ENCODE data around the gene TTC16.

Gene TTC16, protein sequence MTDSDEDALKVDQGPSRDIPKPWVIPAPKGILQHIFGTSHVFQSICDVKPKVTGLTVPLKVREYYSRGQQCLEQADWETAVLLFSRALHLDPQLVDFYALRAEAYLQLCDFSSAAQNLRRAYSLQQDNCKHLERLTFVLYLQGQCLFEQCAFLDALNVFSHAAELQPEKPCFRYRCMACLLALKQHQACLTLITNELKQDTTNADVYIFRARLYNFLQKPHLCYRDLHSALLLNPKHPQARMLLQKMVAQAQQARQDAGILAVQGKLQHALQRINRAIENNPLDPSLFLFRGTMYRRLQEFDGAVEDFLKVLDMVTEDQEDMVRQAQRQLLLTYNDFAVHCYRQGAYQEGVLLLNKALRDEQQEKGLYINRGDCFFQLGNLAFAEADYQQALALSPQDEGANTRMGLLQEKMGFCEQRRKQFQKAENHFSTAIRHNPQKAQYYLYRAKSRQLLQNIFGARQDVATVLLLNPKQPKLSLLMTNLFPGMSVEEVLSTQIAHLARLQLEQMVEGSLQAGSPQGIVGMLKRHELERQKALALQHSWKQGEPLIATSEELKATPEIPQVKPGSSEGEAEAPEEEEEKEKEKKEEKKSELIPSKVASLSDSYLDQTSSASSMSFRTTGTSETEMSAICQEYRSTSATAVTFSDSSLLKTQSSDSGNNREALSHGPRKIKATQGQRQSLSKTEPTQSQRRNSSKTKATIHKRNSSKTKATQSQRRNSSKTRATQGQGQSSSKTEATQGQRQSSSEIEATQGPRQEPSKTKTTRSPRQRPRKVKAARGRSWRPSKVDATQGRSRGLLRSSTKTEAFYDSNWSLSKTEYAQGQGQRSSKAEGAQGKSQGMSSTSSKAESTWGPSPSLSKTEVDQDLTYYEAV

DNA sequence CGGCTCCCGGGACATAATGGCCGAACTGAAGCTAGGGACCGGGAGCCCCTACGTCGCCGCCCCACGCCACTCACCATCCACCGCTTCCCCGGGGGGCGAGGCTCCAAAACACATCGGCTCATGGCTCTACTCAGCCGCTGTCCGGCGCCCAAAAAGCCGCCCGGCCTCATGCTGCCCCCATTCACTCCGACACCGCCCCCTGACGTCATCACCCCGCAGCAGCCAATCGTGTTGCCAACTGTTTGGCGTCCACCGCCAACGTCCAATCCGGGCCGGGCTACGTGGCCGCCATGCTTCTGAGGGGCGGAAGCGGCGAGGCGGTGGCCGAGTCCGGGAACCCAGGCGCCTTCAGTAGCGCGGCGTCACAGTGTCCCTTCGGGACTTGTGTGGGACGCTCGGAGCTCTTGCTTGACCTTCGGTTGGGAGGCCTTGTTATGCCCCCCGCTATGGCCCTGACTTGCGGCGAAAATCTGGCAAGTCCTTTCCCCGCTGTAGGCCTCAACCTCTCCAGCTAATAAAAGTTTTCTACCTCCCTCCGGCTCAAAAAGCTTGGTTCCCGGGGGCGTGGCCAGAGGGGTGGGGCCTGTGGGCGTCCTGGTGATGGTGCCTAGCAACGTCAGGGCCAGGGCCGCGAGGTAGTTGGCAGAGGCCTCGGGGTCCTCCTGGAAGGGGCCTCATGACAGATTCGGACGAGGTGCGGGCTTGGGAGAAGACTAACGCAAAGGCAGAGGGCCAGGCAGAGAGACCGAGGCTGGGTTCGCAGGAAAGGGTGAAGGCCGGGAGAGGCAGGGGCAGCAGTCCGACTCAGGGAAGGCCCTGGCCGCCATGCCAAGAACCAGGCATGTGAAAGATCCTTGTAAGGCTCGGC is at the start of gene TTC16, which contains the start of gene PTRH1:
TTC16 (plus strand) TSS at position 610 of the 868 bp plus-strand sequence; CDS start at position 677, 67 bp downstream.
PTRH1 (minus strand) TSS at position 194 of the 868 bp plus-strand sequence; CDS start at position 170, 24 bp downstream.
- peak; percentile 95 for ATAC-seq
- DNase-seq, result peak; percentile 99

DNA sequence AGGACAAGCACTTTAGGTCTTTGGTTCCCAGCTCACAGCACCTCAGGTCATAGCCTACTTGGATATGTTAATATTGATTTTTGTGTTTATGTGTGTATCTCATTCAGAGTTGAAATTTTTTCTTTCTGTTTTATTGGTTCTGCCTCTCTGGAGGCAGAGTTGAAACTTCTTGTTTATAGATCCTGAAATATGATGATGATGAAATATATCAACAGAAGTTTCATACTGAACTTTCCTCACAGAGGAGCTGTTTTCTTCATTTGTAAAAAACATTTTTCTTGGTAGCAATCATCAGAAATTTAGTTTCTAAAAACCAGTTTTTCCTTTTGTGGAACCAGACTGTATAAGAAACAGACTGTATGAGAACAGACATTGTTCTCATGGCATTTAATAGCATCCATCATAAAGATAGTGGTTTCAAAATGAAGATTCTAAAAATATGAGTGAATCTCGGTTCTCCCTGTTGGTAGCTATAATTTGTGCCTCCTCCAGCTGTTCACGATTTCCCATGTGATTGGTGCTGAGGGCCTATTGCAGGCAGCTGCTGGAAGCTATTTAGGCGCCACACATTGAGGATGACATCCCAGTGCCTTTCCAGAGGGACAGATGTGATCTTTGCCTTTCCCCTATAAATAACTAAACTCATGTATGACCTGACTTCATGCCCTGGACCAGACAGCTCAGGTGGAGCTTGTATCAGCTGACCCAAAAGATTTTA is 48.6 kb upstream of the TTC16 start:
- DNase-seq, result no peak

GRCh38 chr9:127667906-127668305 is 48.0 kb upstream of the TTC16 start:
- DNase-seq (no peak), ATAC-seq (no peak)

More for the DNA sequence above, 48.6 kb upstream of the TTC16 start:
- no peak for ATAC-seq

GRCh38 chr9:127673234-127673633 is 42.6 kb upstream of the TTC16 start:
- DNase-seq (no peak), ATAC-seq (no peak)

DNA sequence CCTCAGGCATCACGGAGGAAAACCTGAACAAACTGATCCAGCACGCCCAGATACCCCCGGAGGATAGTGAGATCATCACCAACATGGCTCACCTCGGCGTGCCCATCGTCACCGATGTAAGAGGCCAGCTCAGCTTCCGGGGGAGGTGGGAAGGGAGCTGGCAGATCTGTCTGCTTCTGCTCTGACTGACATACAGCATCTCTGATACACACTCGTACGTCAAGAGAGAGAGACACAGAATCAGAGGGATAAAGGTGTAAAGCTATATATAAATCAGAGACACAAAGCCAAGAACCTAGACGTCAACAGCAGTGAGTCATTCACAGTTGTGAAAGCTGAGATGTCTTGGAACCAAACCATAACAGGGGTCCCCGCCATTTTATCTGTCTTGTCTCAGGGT is 39.2 kb upstream of the TTC16 start:
- ATAC-seq, result no peak

DNA sequence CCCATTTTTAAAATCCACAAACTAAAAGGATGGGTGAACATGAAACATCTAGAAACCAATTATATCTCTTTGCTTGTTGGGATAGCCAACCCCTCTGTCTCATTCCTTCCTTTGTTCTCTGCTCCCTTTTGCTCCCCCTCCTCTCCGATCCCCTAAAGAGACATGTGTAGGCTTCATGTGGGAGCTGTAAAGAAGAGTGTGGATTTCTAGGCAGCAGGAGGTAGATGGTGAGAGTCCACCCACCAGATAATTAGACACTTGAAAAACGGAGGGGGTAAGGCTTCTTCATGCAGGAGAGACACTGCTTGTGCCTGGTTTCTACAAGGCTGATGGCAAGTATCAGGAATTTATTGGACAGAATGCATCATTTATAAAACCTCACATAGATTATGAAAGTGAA is 36.4 kb upstream of the TTC16 start:
- ATAC-seq, result no peak
- DNase-seq, result no peak

More for the DNA sequence above, 39.2 kb upstream of the TTC16 start:
- no peak for DNase-seq

DNA sequence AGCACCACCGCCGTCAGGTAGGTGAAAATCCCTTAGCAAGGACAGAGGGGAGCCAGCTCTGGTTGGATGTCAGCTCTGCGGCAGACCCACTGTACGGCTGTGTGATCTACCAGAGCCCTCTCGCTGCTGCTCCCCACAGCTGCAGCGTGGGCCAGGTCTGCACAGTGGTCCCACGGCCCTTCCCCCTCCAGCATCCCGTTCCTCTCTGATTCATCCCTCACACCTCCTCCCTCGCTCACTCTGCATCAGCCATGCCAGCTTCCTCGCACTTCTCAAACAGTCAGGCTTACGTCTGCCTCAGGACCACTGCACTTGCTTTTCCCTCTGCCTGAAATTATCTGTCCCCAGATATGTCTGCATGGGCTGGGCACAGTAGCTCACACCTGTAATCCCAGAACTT is 35.7 kb upstream of the TTC16 start:
- ATAC-seq (no peak), DNase-seq (no peak)

DNA sequence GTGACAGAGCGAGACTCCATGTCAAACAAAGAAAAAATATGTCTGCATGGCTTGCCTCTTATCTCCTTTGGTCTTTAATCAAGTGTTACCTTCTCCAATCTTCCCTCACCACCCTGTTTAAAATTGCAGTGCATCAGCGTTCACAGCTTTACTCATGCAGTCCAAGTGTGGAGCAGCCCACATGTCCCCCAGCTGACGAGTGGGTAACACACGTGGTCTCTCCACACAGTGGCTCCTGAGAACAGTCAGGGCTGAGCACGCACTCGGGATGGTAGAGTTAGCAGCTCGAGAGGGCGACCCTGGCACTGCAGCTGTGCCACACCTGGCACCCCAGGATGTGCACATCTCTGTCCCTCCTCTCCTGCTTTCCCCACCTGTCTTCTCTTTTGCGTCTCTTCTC is 35.0 kb upstream of the TTC16 start:
- DNase-seq, result no peak
- no peak for ATAC-seq

DNA sequence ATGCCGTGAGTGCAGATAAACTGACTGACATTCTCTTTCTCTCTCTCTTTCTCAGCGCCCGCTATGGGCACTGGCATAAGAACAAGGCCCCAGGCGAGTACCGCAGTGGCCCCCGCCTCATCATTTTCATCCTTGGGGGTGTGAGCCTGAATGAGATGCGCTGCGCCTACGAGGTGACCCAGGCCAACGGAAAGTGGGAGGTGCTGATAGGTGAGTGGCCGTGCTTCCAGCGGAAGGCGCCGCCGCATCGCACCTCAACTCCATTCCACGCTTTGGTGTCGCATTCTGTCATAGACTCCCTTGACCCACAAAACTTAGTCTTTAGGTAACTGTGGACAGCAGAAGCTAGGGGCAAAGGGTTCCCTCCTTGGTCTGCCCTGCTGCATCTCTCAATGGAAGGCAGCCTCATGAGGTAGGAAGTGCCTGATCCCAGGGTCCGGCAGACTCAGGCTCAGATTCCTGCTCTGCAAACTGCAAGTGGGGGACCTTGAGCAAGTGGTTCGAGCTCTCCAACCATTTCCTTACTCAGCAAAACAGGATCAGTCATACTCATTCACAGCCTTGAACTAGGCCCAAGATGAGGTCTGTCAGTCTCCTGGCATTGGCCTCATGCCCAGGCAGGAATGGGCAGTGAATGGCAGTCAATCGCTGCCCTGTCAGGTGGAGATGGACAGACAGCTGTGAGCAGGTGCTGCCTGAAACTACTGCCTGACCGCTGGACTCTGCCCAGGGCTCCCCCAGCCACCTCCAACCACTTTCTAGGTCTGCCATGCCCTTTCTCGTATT is 33.3 kb upstream of the TTC16 start:
- DNase-seq (no peak), ATAC-seq (no peak)

DNA sequence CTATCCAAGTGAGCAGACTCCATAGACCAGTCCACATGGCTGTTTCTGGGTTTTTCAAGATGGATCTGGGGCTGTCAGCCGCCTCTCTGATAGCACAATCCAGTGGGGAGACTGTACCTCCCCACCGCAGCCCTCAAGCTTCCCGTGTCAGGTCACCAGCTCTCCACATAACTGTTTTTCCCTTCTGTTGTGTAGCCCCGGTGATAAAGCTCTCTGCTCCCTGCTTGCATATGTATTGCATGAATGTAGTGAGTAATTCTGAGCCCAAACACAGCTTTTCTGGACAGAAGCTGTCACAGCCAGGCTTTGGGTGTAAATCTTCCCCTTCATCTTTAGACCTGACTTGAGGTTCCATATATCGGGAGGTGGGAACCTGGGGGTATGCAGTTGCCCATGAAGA is 32.2 kb upstream of the TTC16 start:
- ATAC-seq, result no peak
- no peak for DNase-seq

GRCh38 chr9:127684576-127684975 is 31.3 kb upstream of the TTC16 start:
- DNase-seq (no peak), ATAC-seq (no peak)

DNA sequence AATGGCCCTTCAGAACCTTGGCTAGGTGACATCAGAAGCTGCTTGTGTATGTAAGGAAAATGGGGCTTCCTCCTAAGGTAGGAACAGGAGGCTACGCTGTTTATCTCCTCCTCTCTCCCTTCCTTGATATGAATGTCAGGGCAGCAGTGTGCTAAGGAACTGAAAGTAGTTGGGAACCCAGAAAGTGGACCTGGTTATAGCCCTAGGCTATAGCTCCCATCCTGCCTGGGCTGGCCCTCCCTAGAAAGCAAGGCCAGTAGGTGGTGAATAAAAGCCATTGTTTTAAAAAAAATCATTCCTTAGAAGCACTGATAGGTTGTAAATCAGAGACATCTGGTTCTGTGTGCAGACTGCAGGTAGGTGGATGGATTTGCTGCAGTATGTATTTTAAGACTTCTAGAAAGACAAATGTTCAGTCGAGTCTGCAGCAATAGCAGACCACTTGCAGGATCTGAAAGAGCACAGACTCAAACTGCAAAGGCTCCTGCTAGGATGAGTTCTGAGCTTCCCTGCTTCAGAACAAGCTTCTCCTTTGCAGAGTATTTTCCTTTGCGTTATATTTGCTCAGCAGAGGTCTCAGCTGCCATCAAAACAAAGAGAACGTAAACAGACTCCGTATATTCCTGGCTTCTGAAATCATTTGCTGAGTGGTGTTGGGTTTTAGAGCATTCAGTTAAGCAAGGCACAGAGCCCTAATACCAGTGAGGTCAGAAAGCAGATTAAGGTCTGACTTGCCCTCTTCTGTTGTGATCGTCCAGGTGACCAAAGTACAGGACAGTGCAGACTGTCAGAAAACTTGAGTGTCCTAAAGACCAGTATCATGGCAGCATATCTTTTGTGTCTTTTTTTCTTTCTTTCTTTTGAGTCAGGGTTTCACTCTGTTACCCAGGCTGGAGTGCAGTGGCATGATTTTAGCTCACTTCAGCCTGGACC is 29.2 kb upstream of the TTC16 start:
- DNase-seq (no peak), ATAC-seq (no peak)

DNA sequence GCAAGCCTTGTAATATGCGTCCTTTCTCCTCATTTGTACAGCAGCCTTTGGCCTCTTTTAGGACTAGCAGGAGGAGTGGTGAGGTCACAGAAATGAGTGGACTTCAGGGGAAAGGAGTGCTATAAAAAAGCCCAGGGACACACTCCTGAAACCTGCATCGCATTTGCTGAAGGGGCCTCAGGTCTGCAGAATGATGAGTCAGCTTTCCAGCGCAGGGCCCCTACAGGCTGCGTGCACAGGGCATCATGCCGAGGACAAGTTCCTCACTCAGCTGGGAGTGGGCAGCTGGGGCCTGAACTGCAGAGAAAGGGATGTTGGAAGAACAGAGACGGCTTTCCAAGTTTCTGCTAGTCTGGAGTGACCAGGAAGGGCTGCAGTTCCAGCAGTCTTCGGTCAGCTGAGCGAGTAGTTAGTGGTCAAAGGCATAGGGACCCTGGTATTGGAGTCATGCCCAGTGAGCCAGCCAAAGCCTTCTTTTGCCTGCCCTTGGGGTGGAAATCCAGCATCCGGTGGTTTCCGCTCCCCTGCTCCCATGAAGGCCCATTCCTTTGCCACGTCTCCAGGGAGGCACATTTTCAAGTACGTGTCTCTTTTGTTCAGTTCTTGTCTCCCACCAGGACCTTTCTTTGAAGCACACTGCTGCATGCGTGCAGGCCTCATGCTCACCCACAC is 26.4 kb upstream of the TTC16 start:
- ATAC-seq (no peak), DNase-seq (no peak)

DNA sequence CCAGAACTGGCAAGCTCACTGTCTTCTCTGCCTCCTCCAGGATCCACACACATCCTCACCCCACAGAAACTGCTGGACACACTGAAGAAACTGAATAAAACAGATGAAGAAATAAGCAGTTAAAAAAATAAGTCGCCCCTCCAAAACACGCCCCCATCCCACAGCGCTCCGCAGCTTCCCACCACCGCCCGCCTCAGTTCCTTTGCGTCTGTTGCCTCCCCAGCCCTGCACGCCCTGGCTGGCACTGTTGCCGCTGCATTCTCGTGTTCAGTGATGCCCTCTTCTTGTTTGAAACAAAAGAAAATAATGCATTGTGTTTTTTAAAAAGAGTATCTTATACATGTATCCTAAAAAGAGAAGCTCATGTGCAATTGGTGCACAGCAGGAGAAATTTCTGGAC is 25.1 kb upstream of the TTC16 start:
- ATAC-seq (no peak), DNase-seq (no peak)

GRCh38 chr9:127692071-127692470 is 23.8 kb upstream of the TTC16 start:
- DNase-seq (no peak), ATAC-seq (no peak)

DNA sequence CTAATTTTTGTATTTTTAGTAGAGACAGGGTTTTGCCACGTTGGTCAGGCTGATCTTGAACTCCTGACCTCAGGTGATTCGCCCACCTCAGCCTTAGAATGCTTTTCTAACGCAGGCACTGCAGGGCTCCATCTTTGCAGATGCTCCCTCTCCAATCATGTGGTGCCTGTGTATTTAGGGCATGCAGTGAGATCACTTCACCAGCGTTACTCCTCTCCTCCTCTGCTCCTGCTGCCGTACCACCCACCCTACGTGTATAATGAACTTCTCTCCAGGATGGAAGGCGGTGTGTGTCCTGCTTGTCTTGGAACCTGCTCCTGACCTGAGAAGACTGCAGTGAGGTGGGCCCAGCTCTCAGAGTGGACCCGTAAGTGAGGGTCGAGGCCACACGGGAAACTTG is 22.7 kb upstream of the TTC16 start:
- no peak for ATAC-seq
- no peak for DNase-seq

DNA sequence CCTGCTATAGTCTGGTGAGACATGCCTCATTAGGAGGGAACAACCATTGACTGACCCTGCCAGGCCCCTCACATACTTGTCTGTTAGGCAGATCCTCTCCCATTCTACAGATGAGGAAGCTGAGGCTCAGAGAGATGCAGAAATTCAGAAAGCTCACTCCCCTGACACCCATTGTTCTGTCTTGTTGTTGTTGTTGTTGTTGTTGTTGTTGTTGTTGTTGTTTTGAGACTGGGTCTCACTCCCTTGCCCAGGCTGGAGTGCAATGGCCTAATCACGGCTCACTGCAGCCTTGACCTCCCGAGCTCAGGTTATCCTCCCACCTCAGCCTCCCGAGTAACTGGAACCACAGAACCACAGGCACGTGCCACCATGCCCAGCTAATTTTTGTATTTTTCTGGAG is 22.2 kb upstream of the TTC16 start:
- DNase-seq, result no peak
- no peak for ATAC-seq

DNA sequence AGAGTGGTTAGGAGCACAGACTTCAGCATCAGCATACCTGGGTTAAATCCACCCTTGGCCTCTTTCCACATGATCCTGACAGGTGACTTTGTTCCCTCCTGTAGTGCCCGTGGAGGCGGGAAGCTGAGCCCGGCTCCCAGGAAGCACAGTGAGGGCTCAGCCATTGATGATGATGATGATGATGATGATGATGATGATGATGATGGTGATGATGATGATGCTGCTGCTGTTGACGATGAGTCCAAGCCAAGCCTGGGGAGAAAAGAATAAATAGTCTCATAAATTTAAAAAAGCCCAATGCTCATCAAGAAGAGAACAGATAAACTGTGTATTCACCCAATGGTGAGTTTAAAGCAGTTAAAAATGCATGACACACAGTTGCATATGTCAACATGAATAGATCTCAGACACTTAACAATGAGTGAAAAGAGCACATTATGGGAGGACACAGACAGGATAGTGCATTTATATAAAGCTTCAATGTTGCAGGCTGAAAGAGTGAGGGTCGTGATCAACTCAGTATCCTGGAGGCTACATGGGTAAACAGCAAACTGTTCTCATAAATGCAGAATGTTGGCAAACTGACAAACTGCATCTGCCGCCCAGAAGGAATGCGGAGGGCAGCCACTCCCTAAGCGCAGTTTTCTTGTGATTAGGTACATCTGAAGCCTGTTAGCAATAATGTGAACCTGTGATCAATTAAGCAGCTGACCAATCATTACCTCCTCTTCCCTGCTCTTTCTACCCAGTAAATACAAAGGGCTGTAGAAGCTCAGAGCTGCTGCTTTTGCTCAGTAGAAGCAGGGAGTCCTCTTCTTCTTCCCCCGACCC is 20.8 kb upstream of the TTC16 start:
- DNase-seq, result no peak
- ATAC-seq, result no peak
